ENCODE data around the gene HSPB8.

The HSPB8 gene

DNA sequence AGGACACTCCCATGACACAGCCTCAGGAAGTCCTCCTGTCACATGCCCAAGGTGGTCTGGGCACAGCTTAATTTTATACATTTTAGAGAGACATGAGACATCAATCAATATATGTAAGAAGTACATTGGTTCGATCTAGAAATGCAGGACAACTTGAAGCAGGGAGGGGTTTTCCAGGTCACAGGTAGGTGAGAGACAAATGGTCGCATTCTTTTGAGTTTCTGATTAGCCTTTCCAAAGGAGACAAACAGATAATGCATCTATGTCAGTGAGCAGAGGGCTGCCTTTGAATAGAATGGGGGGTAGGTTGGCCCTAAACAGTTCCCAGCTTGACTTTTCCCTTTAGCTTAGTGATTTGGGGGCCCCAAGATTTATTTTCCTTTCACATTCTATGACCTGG is 2.5 kb downstream of the HSPB8 start:
- no peak overlapping the region for H3K9ac ChIP-seq
- TF ChIP-seq, protein P1, sequence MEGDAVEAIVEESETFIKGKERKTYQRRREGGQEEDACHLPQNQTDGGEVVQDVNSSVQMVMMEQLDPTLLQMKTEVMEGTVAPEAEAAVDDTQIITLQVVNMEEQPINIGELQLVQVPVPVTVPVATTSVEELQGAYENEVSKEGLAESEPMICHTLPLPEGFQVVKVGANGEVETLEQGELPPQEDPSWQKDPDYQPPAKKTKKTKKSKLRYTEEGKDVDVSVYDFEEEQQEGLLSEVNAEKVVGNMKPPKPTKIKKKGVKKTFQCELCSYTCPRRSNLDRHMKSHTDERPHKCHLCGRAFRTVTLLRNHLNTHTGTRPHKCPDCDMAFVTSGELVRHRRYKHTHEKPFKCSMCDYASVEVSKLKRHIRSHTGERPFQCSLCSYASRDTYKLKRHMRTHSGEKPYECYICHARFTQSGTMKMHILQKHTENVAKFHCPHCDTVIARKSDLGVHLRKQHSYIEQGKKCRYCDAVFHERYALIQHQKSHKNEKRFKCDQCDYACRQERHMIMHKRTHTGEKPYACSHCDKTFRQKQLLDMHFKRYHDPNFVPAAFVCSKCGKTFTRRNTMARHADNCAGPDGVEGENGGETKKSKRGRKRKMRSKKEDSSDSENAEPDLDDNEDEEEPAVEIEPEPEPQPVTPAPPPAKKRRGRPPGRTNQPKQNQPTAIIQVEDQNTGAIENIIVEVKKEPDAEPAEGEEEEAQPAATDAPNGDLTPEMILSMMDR (conservative IDR thresholded peaks at IDR 0.05; ENCODE audit: low read depth, low read length), result no peak
- H3K36me3 ChIP-seq (ENCODE audit: insufficient read depth), result no peaks in the 10 kb centered on the region
- H3K79me2 ChIP-seq (ENCODE audit: insufficient read depth, low read depth), result no peaks in the 10 kb centered on the region
- H3K27ac ChIP-seq, result no peak overlapping the region
- H4K20me1 ChIP-seq (ENCODE audit: insufficient read depth), result no peaks in the 10 kb centered on the region
- no peak overlapping the region for H3K4me3 ChIP-seq (IDR thresholded peaks at IDR 0.05; ENCODE audit: insufficient read depth, low read depth, low read length)
- H3K4me1 ChIP-seq (ENCODE audit: low read depth, poor library complexity, severe bottlenecking), result no peaks in the 10 kb centered on the region
- H3K27me3 ChIP-seq (ENCODE audit: insufficient read depth, low read depth), result no peaks in the 10 kb centered on the region
- H3K4me2 ChIP-seq, result no peak overlapping the region
- no peak overlapping the region for H2AFZ ChIP-seq (ENCODE audit: low read depth)

DNA sequence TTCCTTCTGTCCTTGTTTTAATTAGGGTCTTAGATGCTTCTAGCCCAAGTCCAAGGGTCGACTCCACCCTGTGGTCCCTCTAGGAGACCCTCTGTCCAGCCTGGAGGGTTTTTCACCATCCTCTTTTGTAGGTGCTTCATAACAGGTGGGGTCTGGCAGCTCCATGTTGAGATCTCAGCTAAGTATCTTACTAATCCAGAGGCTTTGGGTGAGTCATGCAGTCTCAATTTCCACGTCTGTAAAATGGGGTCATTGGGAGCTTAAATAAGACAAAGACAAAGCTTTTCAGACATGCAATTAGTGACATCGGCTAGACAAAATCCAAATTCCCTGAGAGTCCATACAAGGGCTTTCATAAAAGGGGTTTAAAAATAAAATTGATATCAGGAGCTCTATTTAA is 3.2 kb downstream of the HSPB8 start:
- Histone ChIP-seq H3K36me3 (ENCODE audit: insufficient read depth) (no peaks in the 10 kb centered on the region), H3K4me3 (IDR thresholded peaks at IDR 0.05; ENCODE audit: insufficient read depth, low read depth, low read length) (no peak overlapping the region), H4K20me1 (ENCODE audit: insufficient read depth) (no peaks in the 10 kb centered on the region), H2AFZ (ENCODE audit: low read depth) (no peak overlapping the region), H3K27ac (no peak overlapping the region), H3K9ac (no peak overlapping the region), H3K79me2 (ENCODE audit: insufficient read depth, low read depth) (no peaks in the 10 kb centered on the region), H3K4me1 (ENCODE audit: low read depth, poor library complexity, severe bottlenecking) (no peaks in the 10 kb centered on the region), H3K4me2 (no peak overlapping the region), H3K27me3 (ENCODE audit: insufficient read depth, low read depth) (no peaks in the 10 kb centered on the region)
- TF ChIP-seq, protein P1 (conservative IDR thresholded peaks at IDR 0.05; ENCODE audit: low read depth, low read length), result no peak

GRCh38 chr12:119182701-119183493 is 4.2 kb downstream of the HSPB8 start:
- no peak overlapping the region for H3K4me2 ChIP-seq
- H3K4me3 ChIP-seq (IDR thresholded peaks at IDR 0.05; ENCODE audit: insufficient read depth, low read depth, low read length), result no peak overlapping the region
- no peaks in the 10 kb centered on the region for H3K36me3 ChIP-seq (ENCODE audit: insufficient read depth)
- H3K4me1 ChIP-seq (ENCODE audit: low read depth, poor library complexity, severe bottlenecking), result no peaks in the 10 kb centered on the region
- no peaks in the 10 kb centered on the region for H3K79me2 ChIP-seq (ENCODE audit: insufficient read depth, low read depth)
- no peak overlapping the region for H3K9ac ChIP-seq
- no peaks in the 10 kb centered on the region for H4K20me1 ChIP-seq (ENCODE audit: insufficient read depth)
- H3K27ac ChIP-seq, result no peak overlapping the region
- H3K27me3 ChIP-seq (ENCODE audit: insufficient read depth, low read depth), result no peaks in the 10 kb centered on the region
- H2AFZ ChIP-seq (ENCODE audit: low read depth), result no peak overlapping the region
- TF ChIP-seq, protein P1 (conservative IDR thresholded peaks at IDR 0.05; ENCODE audit: low read depth, low read length), result no peak

- H3K27ac ChIP-seq, result no peak overlapping the region
- H3K27me3 ChIP-seq (ENCODE audit: insufficient read depth, low read depth), result no peaks in the 10 kb centered on the region
- H2AFZ ChIP-seq (ENCODE audit: low read depth), result no peak overlapping the region
- no peak overlapping the region for H3K4me3 ChIP-seq (IDR thresholded peaks at IDR 0.05; ENCODE audit: insufficient read depth, low read depth, low read length)
- H3K9ac ChIP-seq, result no peak overlapping the region
- TF ChIP-seq, protein P1 (conservative IDR thresholded peaks at IDR 0.05; ENCODE audit: low read depth, low read length), result no peak
- H4K20me1 ChIP-seq (ENCODE audit: insufficient read depth), result no peaks in the 10 kb centered on the region
- H3K4me1 ChIP-seq (ENCODE audit: low read depth, poor library complexity, severe bottlenecking), result no peaks in the 10 kb centered on the region
- H3K36me3 ChIP-seq (ENCODE audit: insufficient read depth), result no peaks in the 10 kb centered on the region
- no peaks in the 10 kb centered on the region for H3K79me2 ChIP-seq (ENCODE audit: insufficient read depth, low read depth)
- H3K4me2 ChIP-seq, result no peak overlapping the region
Measured at GRCh38 chr12:119183942-119184695, 5.4 kb downstream of the HSPB8 start.

Data from KMS-11 (cell line).